GM21526 (cell line): Measurements from ENCODE around the gene TEX36.
"Not testable (repeated sequence)": the region's sequence is repeated elsewhere in the genome, so short reads cannot be mapped to it uniquely, and the experiment has no call there.

Source experiments
- ATAC-seq: cut with Tn5 transposase; IDR thresholded peaks from one replicate; pipeline ENCODE4 v1.9.1; 2021; ENCODE audit warnings: moderate library complexity; ENCODE audit not compliant: unreplicated experiment, low FRiP score

Gene TEX36, protein sequence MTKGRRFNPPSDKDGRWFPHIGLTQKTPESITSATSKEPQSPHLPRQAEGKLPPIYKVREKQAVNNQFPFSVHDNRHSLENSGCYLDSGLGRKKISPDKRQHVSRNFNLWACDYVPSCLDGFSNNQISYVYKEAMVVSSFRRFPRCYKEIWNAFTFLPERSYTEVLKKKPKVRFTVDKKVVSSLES

DNA sequence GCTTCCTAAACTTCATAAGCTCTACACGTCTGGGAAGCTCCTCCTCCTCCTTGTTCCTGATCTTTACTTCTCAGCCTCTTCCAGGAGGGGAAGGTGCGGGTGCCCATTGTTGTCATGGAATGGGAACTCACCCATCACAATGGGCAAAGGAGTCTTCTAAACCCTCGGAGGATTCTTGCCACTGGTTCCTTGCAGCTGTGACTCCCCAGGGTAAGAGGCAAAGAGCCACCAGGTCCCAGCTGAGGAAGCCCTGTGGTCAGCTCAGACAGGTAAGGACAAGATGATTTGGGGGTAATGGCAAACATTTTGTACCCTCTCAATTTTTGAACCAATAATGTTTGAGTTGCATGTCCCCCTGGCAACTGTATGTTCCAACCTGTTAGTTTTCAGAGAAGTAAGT is at the start of gene TEX36:
TSS of gene TEX36 (minus strand) at position 101 of the 400 bp plus-strand sequence. CDS start 174 bp downstream, outside the sequence.
- ATAC-seq: no peak

DNA sequence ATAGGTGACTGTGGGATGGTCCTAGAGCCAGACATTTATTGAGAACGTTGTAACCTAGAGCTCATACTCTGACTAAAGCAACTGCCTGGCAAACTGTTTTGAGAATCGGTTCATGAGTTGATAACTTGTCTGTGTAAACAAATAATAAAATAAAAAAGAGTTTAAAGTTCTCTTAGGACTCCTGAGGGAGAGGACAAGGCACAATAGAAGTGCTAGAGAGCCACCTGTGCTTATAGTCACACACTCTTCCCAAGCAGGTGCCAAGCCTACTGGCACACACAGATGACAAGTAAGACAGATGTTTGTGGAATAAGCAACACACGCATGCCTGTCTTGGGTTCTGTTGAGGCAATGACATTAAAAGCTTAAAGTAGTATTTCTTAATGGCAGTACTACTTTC is 44.5 kb upstream of the TEX36 start:
- no peak for ATAC-seq

DNA sequence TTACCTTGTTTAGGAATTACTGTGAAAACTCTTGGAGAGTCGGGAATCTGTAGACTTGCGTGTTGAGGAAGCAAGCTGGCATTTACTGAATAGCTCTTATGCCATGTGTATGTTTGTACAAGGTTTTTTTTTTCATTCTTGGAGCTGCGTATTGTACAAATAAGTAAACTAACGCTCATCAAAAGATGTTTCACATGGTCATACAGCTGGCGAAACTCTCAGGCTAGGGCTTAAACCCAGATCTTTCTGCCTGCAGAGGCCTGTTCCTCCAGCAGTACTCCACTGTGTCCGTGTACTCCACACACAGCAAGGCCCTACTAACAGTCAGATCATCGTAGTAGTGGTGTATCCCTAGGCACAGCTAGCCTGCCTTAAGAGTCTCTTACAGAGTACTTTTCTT is 44.0 kb upstream of the TEX36 start:
- ATAC-seq: no peak

DNA sequence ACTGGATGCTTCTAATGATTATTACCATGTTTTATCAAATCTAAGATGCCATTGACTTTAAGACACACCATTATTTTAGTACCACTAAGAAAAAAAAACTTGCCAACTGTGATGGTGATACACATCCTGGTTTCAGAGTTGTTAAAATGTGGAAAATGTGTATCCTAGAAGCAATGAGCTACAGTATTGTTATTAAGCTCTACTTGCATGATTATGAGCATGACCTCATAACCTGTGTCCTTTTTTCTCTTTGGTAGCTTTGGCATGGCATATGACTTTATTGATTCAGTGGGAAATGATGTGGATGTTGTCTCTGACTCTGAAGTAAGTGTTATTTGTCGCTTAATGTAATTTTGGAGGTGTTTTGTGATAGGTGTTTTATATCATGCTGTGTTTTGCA is 39.8 kb upstream of the TEX36 start:
- no peak for ATAC-seq

DNA sequence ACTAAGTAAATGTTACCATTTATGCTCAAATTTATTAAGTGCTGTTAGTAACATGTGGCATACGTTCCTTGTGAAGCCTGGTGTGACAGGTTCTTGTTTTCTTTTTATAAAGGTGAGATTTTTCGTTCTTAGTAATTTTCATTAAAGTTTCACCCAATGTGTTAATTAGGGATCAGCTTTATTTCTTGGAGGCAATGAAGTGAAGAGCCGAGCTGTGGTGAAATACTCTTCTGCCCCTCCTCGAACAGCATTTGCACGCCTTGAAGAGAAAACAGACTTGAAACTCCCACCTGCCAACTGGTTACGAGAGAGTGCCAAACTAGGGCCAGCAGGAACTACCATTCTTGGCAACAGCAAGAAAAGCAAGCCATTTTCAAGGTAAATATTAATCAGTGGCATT is 38.1 kb upstream of the TEX36 start:
- ATAC-seq: peak; percentile 40

DNA sequence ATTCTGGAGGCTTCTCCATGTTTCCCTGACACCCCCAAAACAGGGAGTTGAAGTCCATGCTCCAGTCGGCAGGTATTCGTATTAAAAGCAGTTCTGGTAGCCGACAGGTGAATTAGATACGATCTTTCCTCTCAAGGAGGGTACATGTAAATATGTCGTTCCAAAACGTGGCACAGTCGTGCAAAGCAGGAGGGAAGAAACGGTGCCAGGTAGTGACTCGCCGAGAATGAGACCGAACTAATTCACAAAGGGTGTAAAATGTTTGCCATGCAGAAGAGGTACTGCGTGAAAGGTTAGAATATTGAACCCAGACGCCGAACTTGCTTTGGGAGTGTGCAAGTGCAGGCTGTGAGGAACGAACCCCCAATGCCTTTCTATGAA is 37.0 kb upstream of the TEX36 start:
- no peak for ATAC-seq

DNA sequence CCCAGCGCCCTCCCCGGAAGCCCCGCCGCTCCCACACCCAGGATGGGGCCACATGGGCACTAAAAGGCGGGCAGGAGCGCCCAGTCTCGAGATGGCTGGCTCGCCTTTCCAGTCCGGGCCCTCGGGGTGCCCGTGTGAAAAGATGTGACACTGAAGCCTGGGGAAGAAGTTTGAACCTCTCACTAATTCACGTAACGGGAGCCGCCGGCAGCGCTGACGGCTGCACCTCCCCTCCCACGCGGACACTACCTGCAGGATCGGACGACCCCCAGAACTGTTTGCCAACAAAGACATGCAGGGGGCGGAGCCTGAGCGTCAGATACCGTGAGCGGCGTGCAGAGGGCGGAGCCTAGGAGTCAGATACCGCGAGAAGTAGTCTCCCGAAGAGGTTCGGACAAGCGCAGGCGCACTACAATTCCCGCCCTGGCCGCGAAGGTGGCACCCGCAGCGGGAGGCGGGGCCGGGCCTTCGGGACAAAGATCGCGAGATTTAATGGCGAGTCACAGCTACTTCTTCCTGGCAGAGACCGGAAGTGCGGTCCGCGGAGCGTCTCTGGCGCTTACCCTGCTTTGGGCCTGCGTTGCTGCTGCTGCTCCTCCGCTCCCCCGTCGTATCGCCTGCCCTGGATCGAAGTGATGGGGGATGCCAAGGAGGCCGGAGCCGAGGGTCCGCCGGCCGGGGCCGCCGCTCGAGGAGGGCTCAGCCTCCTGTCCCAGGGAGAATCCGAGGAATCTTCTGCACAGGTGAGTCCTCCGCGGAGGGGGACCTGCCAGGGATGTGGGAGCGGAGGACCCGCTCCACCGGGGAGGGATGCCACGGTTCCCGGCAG is 36.4 kb upstream of the TEX36 start, which contains the start of gene EDRF1:
TSS of gene EDRF1 (plus strand) at position 537 of the 829 bp plus-strand sequence. CDS start at position 636, 99 bp downstream.
- peak; percentile 97 for ATAC-seq

DNA sequence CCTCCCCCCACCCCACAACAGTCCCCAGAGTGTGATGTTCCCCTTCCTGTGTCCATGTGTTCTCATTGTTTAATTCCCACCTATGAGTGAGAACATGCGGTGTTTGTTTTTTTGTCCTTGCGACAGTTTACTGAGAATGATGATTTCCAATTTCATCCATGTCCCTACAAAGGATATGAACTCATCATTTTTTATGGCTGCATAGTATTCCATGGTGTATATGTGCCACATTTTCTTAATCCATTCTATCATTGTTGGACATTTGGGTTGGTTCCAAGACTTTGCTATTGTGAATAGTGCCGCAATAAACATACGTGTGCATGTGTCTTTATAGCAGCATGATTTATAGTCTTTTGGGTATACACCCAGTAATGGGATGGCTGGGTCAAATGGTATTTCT is 31.8 kb upstream of the TEX36 start:
- not testable (repeated sequence) for ATAC-seq

DNA sequence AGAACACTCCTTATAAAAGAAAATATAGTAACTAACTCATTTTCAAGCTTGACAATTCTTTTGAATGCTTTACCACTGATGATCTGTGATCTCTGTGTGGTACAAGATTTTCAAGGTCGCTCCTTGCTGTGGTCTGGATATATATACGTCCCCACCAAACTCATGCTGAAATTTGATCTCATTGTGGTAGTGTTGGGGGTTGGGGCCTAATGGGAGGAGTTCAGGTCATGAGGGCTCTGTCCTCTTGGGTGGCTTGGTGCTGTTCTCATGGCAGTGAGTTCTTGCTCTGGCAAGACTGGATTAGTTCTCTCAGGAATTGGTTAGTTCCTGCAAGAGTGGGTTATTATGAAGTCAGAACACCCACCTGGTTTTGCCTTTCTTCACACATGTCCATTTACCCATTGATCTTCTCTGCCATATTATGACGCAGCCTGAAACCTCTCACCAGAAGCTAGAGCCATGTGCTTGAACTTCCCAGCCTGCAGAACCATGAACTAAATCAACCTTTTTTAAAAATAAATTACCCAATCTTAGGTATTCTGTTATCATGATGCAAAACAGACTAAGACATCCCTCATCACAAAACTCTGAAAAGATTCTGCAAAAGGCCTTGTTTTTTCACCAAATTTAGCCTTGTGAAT is 28.3 kb upstream of the TEX36 start:
- no peak for ATAC-seq

DNA sequence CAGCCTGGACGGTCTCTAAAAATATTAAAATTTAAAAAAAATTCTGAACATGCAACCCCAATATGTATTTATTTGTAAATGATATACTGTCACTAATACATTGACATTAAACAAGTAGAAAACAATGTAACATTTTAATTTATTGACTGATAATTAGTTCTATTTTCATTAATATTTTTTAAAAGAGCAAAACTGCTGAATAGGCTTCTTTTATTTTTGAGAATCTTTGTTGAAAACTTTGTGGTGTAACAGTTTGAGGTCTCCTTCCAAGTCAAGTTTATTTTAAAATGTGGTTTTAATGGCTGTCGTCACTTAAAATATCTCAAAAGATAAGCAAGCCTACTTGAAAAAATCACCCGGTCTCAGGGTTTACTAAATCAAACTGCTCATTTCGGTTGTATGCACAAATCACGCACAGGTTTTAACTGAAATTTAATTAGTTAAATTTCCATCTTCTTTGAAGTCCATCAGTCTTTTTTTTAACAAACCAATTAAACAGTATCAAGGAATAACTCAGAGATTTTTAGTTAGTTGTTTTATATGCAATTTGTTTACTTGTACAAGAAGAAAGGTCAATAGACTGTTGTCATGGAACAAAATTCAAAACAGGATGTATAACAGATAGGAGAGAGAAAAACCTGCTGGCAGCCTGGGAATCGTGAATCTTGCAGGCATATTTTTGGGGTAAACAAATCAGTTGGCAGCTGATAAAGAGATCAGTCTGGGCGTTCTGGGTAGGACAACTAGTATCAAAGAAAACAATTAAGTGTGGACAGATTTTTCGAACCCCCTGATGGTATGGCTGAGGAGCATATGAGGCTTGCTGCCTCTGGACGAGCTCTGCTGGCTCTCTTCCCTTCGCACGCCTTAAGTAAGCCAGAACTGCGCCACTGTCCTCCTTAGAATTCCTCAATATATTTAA is 26.9 kb upstream of the TEX36 start:
- ATAC-seq: no peak

DNA sequence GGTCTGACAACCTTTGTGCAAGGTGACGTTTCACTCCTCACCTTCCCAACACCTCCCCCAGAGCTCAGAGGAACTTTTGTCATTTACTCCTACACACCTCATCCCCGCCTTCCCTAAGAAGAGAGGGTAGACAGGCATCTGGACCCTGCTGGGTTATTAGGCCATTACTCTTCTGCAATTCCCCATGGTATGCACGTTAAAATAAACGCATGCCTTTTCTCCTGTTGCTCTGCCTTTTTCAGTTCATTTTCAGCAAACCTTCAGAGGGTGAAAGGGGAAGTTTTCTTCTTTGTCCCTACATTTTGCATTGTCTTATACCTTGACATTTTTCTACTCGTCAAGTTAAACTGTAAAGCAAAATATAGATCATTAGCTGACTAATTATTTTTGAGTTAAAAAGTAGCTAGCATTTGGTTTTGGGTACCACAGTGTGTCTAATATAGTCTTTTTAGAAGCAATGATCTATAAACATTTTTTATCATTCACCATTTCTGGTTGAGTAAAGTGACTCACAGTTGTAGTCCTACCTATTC is 26.1 kb upstream of the TEX36 start:
- no peak for ATAC-seq

DNA sequence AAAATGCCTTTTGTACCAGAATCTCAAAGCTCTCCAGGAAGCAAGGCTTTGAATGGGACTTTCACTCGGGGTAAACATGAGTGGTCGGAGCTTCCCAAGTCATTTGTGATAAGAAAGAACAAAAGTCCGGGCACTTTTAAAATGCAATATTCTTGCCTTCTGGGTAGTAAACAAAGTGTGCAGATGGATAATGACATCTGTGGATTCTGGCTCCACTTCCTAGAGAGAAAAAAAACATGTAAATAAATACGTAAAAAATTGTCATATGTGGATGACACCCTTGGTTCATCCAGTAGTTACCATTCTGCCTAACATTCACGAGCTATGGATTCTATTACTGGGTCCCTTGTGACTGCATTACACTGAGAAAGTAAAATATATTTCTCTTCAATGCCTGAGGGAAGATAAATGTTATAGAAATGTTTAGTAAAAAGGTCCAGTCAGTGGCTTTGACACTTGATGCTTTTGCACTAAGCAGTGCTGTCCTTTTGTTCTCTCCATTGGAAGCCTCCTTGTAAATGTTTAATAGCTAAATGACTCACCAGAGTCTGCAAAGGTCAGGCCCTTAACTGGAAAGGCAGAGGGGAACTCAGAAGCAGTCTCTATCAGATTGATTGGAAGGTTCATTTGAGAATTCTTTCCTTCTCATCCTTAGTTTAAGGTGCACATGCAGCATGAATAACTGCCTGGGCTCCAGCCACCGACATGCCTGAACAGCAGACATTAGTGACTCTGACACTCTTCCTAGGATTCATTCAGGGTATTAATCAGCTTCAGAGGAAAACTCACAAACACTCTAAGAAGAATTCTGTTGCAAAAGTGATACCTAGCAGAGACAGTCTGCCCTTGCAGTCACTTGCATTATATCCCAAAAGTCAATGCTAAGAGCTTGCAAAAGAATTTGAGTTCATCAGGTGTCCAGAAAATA is 24.8 kb upstream of the TEX36 start:
- ATAC-seq: no peak

DNA sequence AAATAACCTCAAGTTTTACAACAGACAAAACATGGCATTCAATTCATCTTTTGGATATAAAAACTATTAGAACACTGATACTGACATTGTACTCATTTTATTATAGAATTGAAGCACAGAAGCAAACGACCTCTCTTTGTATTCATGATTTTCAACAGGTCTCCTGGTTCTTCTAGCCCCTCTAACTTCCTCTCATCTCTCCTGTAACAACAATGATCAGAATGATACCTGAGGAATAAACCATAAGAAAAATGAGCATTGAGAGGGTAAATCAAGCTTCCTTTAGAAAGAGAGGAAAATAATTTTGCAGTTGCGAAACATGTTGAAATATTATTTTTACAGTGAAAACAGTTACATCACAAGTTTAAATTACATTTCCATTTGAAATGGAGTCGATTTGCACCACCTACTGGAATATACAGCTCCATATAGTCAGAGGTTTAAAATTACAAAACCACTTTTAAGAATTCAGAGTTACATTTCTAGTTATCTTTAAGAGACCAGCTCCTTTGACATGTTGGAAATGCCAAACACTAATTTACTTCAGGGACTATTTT is 17.5 kb upstream of the TEX36 start:
- no peak for ATAC-seq

DNA sequence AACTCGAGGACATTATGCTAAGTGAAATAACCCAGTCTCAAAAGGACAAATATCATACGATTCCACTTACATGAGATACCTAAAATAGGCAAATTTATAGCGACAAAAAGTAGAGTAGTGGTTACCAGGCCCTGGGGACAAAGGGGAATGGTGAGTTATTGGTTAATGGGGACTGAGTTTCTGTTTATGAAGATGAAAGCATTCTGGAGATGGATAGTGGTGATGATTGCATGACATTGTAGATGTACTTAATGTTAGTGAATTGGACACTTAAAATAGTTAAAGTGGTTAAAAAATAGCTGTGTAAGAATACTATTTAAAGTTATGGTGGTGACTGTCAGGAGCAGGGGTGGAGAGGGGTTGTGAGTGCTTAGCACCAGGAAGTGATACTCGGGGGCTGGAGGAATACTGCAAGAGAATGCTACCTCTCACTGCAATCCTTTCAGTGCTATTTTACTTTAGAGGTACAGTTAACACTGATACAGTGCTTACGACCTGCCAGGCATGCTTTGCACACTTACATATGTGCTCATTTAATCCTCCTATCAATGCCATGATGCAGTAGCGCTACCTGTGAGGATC is 16.7 kb upstream of the TEX36 start:
- no peak for ATAC-seq

DNA sequence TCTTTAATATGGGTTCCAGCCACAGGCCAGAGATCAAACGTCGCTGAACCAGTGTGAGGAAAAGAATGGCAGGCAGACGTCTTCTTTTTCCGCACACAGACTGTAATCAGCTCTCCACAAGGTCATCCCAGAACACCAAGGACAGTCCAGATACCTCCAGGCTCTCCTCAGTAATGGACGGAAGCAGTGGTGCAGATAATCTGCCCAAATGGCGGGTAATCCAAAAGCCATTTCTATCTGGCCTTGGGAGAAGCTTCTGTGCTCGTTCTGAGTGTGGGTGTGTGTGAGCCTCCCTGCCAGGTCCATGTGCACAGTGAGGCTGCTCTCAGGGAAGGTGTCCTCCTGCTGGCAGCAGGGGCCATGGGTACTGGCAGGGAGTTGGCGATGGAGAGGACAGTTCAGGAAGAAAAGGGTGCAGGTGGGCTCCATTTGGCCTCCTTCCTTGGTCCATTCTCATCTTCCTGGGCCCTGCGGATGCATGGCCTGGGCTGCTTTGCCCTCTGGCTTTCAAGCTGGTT is 15.6 kb upstream of the TEX36 start:
- no peak for ATAC-seq

DNA sequence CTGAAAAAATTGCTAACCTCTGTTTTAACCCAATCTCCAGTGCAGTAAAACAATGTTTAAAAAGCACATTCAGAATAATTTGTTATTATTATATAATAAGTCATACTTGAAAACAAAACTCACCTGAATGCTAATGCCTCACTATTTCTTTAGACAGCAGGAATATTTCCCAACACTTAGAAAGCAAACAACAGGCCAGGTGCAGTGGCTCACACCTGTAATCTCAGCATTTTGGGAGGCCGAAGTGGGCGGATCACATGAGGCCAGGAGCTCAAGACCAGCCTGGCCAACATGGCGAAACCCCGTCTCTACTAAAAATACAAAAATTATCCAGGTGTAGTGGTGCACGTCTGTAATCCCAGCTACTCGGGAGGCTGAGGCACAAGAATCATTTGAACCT is 13.9 kb upstream of the TEX36 start:
- not testable (repeated sequence) for ATAC-seq

DNA sequence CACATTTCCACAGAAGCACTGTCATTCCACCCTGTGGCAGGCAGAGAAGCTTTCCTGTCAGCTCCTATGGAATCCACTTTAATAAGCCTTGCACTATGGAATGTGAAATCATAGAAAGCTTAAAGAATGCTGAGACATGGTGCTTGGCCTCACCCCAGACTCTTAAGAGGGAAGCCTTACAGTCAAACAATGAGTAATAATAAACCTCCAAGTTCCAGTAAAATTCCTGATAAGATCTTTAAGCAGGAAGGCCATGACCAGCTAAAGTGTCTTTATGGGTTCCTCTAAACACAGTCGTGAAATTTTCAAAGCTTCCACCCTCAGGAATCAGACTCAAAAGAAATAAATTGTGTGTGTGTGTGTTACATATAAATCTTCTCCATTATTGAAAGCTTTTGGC is 11.9 kb upstream of the TEX36 start:
- ATAC-seq: no peak

DNA sequence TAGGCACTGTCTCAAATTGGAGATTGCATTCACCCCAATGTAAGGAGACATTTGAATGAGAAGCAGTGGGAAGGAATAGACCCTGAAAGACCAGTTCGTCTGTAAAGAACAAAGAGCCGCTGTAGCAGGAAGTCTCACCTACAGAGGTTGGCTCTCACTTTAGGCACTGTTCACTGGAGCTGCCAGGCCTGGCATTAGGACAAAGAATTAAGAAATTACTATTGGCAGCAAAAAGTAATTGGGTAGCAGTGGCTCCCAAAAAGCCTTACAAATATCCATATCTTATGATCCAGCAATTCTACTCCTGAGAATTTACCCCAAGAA is 10.5 kb upstream of the TEX36 start:
- ATAC-seq: no peak
